ENCODE measurements around the gene AFG3L2. TPM values are rescaled to one million over a fixed set of nuclear protein-coding genes. Genes with fewer than 3 reads are reported as not detected.

The AFG3L2 gene
- total and polyA plus RNA-seq, 2 of the 8 experiments (the other 6 are each of a cell fraction or from before 2014, with no cell fraction given): 29.7 to 84.8 TPM

DNA sequence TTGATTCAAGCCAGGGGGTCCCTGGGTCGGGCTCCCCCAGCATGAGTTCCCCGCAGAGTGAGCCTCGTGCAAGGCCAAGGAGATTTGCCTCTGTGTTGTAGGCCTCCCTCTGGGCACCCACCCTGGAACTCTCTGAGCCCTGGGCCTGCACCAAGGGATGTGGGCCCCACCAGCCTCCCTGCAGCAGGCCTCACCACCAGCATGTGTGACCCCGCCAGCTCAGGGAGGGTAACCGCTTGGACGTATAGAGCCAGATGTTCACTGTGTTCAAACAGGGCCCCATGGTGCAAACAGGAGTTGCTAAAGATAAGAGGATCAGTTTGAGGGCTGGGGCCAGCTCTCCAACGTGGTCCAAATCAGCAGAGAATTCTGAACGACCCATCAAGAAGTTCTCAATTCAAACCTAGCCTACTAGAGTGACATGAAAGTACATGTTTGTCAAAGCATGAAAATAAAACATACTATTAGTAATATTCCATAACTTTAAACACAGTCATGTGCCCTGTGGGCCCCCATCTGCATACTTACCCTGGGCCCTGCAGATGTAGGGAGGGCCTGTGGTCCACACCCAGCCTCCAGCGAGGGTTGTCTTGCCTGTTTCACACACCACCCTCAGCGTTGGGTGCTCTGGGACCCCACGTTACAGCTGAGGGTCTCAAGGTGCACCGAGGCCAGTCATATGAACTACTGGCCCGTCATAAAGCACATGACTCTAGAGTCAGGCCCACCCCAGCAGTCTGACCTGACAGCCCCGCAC lies 74.5 kb downstream of the AFG3L2 start:
- Histone ChIP-seq H4K20me1 (replicated peaks in 1 of 2; ENCODE audit: control insufficient read depth in 1 of 2, insufficient read depth in 2 of 2, low read length in 2 of 2) (peaks cover 0 to 3% of the 10 kb centered on the region in 2 experiments), H3K4me3 (ENCODE audit: extremely low read depth in 1 of 4, insufficient read depth in 2 of 4, low read depth in 3 of 4, low read length in 4 of 4) (no peak overlapping the region), H3K4me2 (ENCODE audit: insufficient read depth in 1 of 2, low read depth in 2 of 2, low read length in 2 of 2) (no peak overlapping the region), H3K79me2 (ENCODE audit: control insufficient read depth in 1 of 2, insufficient read depth in 2 of 2, low read length in 2 of 2) (no peaks in the 10 kb centered on the region), H3K23me2 (ENCODE audit: low read depth, low read length) (peaks cover 6% of the 10 kb centered on the region), H3K4me1 (replicated peaks in 1 of 4; ENCODE audit: control insufficient read depth in 3 of 4, insufficient read depth in 4 of 4, low read length in 3 of 4) (peaks cover 0 to 13% (median 11%) of the 10 kb centered on the region in 4 experiments; a peak in 6 of 7 replicates), H3K9me3 (ENCODE audit: insufficient read depth in 2 of 2, low read depth in 1 of 2, low read length in 1 of 2) (0 out of 4 replicates have a peak, but pooled peaks cover 0 to 4% of the 10 kb centered on the region in 2 experiments), H3K36me3 (ENCODE audit: control insufficient read depth in 2 of 4, insufficient read depth in 4 of 4, low read length in 3 of 4) (no peaks in the 10 kb centered on the region), H2BK120ac (replicated peaks; ENCODE audit: low read depth, low read length) (no peak overlapping the region), H3K27ac (ENCODE audit: low read depth, low read length) (no peak overlapping the region), H3K79me1 (ENCODE audit: low read depth, low read length) (no peaks in the 10 kb centered on the region), H3K27me3 (replicated peaks in 1 of 4; ENCODE audit: control insufficient read depth in 3 of 4, extremely low read depth in 1 of 4, insufficient read depth in 3 of 4, low read length in 3 of 4) (peaks cover 0 to 28% (median 18%) of the 10 kb centered on the region in 4 experiments; a peak in 5 of 7 replicates), H2AFZ (ENCODE audit: low read length) (no peak overlapping the region), H3K4ac (replicated peaks; ENCODE audit: insufficient read length, low read depth, low read length) (no peak overlapping the region), H2BK20ac (ENCODE audit: low read length) (no peak overlapping the region), H3K9ac (replicated peaks in 1 of 4; ENCODE audit: extremely low read depth in 1 of 4, low read depth in 3 of 4, low read length in 3 of 4) (no peak overlapping the region), H4K8ac (ENCODE audit: extremely low read depth, insufficient read depth, low read length) (no peak overlapping the region), H2AK5ac (ENCODE audit: low read depth, low read length) (no peak overlapping the region), H4K5ac (ENCODE audit: insufficient read length, low read depth, low read length) (no peak overlapping the region), H2BK5ac (ENCODE audit: low read depth, low read length) (no peak overlapping the region), H3K14ac (ENCODE audit: insufficient read length) (no peak overlapping the region), H3K23ac (ENCODE audit: insufficient read length) (no peak overlapping the region), H2BK12ac (ENCODE audit: low read depth, low read length) (no peak overlapping the region; the same call in 1 of the 2 replicates), H4K91ac (replicated peaks; ENCODE audit: insufficient read length, low read length) (no peak overlapping the region), H3K56ac (replicated peaks; ENCODE audit: insufficient read length, low read depth, low read length) (no peak overlapping the region), H2BK15ac (ENCODE audit: low read length) (no peak overlapping the region), H3K18ac (ENCODE audit: extremely low read depth, low read length) (no peak overlapping the region)
- FAIRE-seq (no peak), DNase-seq (ENCODE audit: low read depth in 1 of 2, low spot score in 2 of 2) (no peak)
- TF ChIP-seq JUN (IDR thresholded peaks at IDR 0.05; ENCODE audit: low read depth, low read length): no peak
- TF ChIP-seq CHD1 (IDR thresholded peaks at IDR 0.05; ENCODE audit: low read depth, low read length): no peak
- WGBS, 2 experiments (ENCODE audit: extremely low coverage in 1 of 2, insufficient coverage in 1 of 2, insufficient read length in 1 of 2, insufficient replicate concordance in 2 of 2, low coverage in 1 of 2, low lambda C conversion rate in 2 of 2, missing lambda C conversion rate in 1 of 2): 92% methylated on average over 14 of the region's 14 CpGs; no CpG with 5 or more reads in 1 of the 2 experiments
- ChIA-PET CTCF (ENCODE audit: partially characterized antibody) (interaction anchor here (1.4 kb wide), 1 partner anchor 19 kb away, joined by 12 read pairs; no protein-coding TSS in a partner anchor), POLR2A (ENCODE audit: partially characterized antibody) (interaction anchor here (0.6 to 1.0 kb wide), 3 partner anchors 20 to 74 kb away, joined by 3 read pairs; no protein-coding TSS in a partner anchor)

Data from H1 (cell line).